HG03442 (cell line): ENCODE results near the gene PLCB2.

Experiments
- ATAC-seq: cut with Tn5 transposase; IDR thresholded peaks from one replicate; pipeline ENCODE4 v1.9.1; 2021; ENCODE audit warnings: mild to moderate bottlenecking, moderate library complexity; ENCODE audit not compliant: unreplicated experiment

The PLCB2 gene

GRCh38 chr15:40303576-40303975, 4.2 kb downstream of the PLCB2 start:
- no peak for ATAC-seq

- ATAC-seq, result no peak
These were observed 4.8 kb downstream of the PLCB2 start for GRCh38 chr15:40302981-40303380.

- no peak for ATAC-seq
These were observed 5.3 kb downstream of the PLCB2 start for GRCh38 chr15:40302288-40302886.

- ATAC-seq, result no peak
These were observed 6.1 kb downstream of the PLCB2 start for GRCh38 chr15:40301467-40302179.

- ATAC-seq, result no peak
These were observed 7.0 kb downstream of the PLCB2 start for GRCh38 chr15:40300771-40301170.

- no peak for ATAC-seq
These were observed 7.4 kb downstream of the PLCB2 start for GRCh38 chr15:40300367-40300766.

GRCh38 chr15:40298216-40298935, 9.4 kb downstream of the PLCB2 start:
- no peak for ATAC-seq

GRCh38 chr15:40297356-40297755, 10.4 kb downstream of the PLCB2 start:
- no peak for ATAC-seq

GRCh38 chr15:40296561-40297230, 11.0 kb downstream of the PLCB2 start:
- no peak for ATAC-seq

GRCh38 chr15:40295877-40296560, 11.7 kb downstream of the PLCB2 start:
- no peak for ATAC-seq

- no peak for ATAC-seq
These were observed 12.4 kb downstream of the PLCB2 start for GRCh38 chr15:40295297-40295696.

- ATAC-seq, result no peak
These were observed 13.5 kb downstream of the PLCB2 start for GRCh38 chr15:40293905-40294895.

GRCh38 chr15:40293006-40293405, 14.7 kb downstream of the PLCB2 start:
- no peak for ATAC-seq

- no peak for ATAC-seq
These were observed 15.5 kb downstream of the PLCB2 start for GRCh38 chr15:40292246-40292645.

- ATAC-seq, result no peak
These were observed 16.7 kb downstream of the PLCB2 start for GRCh38 chr15:40290918-40291574.

GRCh38 chr15:40290545-40290917, 17.2 kb downstream of the PLCB2 start:
- no peak for ATAC-seq

GRCh38 chr15:40289140-40289775, 18.5 kb downstream of the PLCB2 start:
- ATAC-seq, result no peak

GRCh38 chr15:40287968-40288367, 19.8 kb downstream of the PLCB2 start:
- ATAC-seq, result no peak

- no peak for ATAC-seq
These were observed 20.2 kb downstream of the PLCB2 start for GRCh38 chr15:40287505-40287904.
